Natural killer cell (primary cell): ENCODE results near the gene MEAF6. TPM values are rescaled to one million over a fixed set of nuclear protein-coding genes. Genes with fewer than 3 reads are reported as not detected.

Experiments used
- ATAC-seq, 3 donors: fragments of 150-1000 bp in 2 of 3; fragments of 200-7000 bp in 1 of 3; cut with Tn5 transposase; 1 replicate in 1 of 3; 2 replicates in 2 of 3; pipeline ENCODE4 v1.10.0; 2021; ENCODE audit warnings: mild to moderate bottlenecking in 2 of 3, moderate library complexity in 2 of 3
- DNase-seq, 2 donors: peaks; one replicate each; pipeline versions ENCODE4 v3.0.0 to v3.0.0-alpha.2; 2013 to 2021; ENCODE audit warnings: mixed read lengths in 1 of 2
- H3K27ac ChIP-seq: one replicate; pipeline ENCODE4 v1.5.1; 2013; ENCODE audit warnings: mild to moderate bottlenecking, low read length
- H3K27me3 ChIP-seq: one replicate; pipeline ENCODE4 v1.6.1; 2013; ENCODE audit warnings: low read length; ENCODE audit not compliant: control insufficient read depth, insufficient read depth
- H3K36me3 ChIP-seq: one replicate; pipeline ENCODE4 v1.6.1; 2013; ENCODE audit warnings: low read length; ENCODE audit not compliant: control insufficient read depth, insufficient read depth
- H3K4me1 ChIP-seq: one replicate; pipeline ENCODE4 v1.6.1; 2013; ENCODE audit warnings: low read length; ENCODE audit not compliant: control insufficient read depth, insufficient read depth
- H3K4me3 ChIP-seq: one replicate; pipeline ENCODE4 v1.5.1; 2013; ENCODE audit warnings: low read length
- H3K9me3 ChIP-seq: one replicate; pipeline ENCODE4 v1.6.1; 2013; ENCODE audit warnings: low read length; ENCODE audit not compliant: control insufficient read depth, insufficient read depth
- H3K27ac Mint-ChIP-seq, 2 donors: one replicate each; pipeline ENCODE4 v1.8.0; 2022; ENCODE audit warnings: mild to moderate bottlenecking in 2 of 2, mixed read lengths in 2 of 2, moderate library complexity in 1 of 2
- H3K27me3 Mint-ChIP-seq, 2 donors: one replicate each; pipeline ENCODE4 v1.8.0; 2022; ENCODE audit warnings: low read depth in 2 of 2, mixed read lengths in 2 of 2
- H3K36me3 Mint-ChIP-seq: one replicate; pipeline ENCODE4 v1.8.0; 2022; ENCODE audit warnings: mixed read lengths
- H3K4me1 Mint-ChIP-seq, 2 donors: one replicate each; pipeline ENCODE4 v1.8.0; 2022; ENCODE audit warnings: mixed read lengths in 2 of 2
- H3K4me3 Mint-ChIP-seq: one replicate; pipeline ENCODE4 v1.8.0; 2022; ENCODE audit warnings: mild to moderate bottlenecking, moderate library complexity, mixed read lengths
- H3K9me3 Mint-ChIP-seq, 2 donors: one replicate each; pipeline ENCODE4 v1.8.0; 2022; ENCODE audit warnings: mixed read lengths in 2 of 2
- WGBS: methylation state at CpG from one replicate; pipeline ENCODE4 v1.1.7; 2013; ENCODE audit warnings: missing lambda C conversion rate; ENCODE audit not compliant: insufficient coverage; 5-methylcytosine and 5-hydroxymethylcytosine counted together
- intact Hi-C: fragments of 100-400 bp; cut with micrococcal nuclease; formaldehyde crosslinking; loops from one replicate; pipeline ENCODE4 v1.14.2; 2022
- total RNA-seq, 4 donors: library from RNA; stranded (reverse); fragments of 120-200 nt in 1 of 4; gene quantifications; one replicate each; pipeline versions ENCODE4 v1.2.3 to v1.2.4, GENCODE V29; 2013 to 2022
- TF ChIP-seq, protein P1 (sequence below): fragments of 200-600 bp; IDR thresholded peaks from one replicate; pipeline ENCODE4 v1.8.0; 2022; ENCODE audit warnings: antibody characterized with exemption

MEAF6 gene
- total RNA-seq, 3 donors from 2014 or later (not counting 1 experiment from before 2014, with no cell fraction given), result 63.9 to 78.7 (median 69.0) TPM

DNA sequence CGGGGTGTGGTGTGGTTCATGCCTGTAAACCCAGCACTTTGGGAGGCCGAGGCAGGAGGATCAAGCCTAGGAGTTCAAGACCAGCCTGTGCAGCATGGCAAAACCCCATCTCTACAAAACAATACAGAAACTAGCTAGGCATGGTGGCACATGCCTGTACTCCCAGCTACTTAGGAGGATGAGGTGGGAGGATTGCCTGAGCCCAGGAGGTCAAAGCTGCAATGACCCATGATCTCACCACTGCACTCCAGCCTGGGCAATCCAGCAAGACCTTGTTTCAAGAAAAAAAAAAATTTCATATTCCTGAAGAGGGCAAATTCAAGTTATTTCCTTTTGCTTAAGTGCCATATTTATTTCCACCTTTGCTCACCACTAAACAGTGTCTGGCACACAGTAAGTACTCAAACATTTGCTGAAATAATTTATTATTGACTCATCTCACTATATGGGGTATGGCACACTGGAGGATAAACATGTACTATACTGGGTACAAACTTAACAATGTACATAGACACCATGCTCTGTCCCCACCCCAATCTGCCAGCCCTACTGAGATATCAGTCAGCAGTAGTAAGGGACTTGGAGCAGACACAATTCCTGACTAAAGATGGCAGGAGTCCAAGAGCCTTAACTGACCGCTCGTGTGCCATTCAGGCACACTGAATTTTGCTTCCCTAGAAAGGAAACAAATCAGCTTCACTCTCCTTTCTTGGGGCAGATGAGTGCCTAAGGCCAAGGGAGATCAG lies 15.5 kb downstream of the MEAF6 start:
- TF ChIP-seq, protein P1, sequence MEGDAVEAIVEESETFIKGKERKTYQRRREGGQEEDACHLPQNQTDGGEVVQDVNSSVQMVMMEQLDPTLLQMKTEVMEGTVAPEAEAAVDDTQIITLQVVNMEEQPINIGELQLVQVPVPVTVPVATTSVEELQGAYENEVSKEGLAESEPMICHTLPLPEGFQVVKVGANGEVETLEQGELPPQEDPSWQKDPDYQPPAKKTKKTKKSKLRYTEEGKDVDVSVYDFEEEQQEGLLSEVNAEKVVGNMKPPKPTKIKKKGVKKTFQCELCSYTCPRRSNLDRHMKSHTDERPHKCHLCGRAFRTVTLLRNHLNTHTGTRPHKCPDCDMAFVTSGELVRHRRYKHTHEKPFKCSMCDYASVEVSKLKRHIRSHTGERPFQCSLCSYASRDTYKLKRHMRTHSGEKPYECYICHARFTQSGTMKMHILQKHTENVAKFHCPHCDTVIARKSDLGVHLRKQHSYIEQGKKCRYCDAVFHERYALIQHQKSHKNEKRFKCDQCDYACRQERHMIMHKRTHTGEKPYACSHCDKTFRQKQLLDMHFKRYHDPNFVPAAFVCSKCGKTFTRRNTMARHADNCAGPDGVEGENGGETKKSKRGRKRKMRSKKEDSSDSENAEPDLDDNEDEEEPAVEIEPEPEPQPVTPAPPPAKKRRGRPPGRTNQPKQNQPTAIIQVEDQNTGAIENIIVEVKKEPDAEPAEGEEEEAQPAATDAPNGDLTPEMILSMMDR, result no peak
- intact Hi-C loops, result no loop called here
- peaks cover 54% of the 10 kb centered on the region for H3K36me3 ChIP-seq
- H3K4me1 ChIP-seq, result no peaks in the 10 kb centered on the region
- DNase-seq, result no peak
- H3K9me3 ChIP-seq, result no peaks in the 10 kb centered on the region
- H3K36me3 Mint-ChIP-seq, result peaks cover 21% of the 10 kb centered on the region
- no peak overlapping the region for H3K27ac ChIP-seq
- H3K27me3 Mint-ChIP-seq, result no peaks in the 10 kb centered on the region
- H3K4me3 Mint-ChIP-seq, result no peak overlapping the region
- H3K4me1 Mint-ChIP-seq, result peaks cover 0 to 8% of the 10 kb centered on the region in 2 donors
- whole genome bisulfite sequencing, result 100% methylated on average over 4 of the region's 4 CpGs
- no peak overlapping the region for H3K4me3 ChIP-seq
- no peak for ATAC-seq
- H3K27ac Mint-ChIP-seq, result no peak overlapping the region
- H3K27me3 ChIP-seq, result no peaks in the 10 kb centered on the region
- no peaks in the 10 kb centered on the region for H3K9me3 Mint-ChIP-seq

DNA sequence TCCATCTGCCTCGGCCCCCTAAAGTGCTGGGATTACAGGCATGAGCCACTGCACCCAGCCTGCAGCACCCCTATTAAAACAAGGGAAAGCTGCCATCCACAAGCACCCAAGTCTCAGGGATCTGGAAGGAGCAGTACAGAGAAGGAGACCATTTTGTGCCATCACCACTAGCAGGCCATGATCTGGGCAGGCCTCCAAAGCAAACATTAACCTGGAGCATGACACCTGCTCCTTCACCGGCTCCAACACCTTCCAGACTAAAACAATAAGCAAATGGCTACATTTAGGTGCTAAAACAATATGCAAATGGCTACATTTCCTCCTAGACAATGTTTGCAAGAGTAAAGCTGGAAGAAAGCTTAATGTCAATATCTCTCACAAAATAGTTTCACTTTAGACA lies 16.7 kb downstream of the MEAF6 start:
- H3K4me3 ChIP-seq, result no peak overlapping the region
- H3K9me3 Mint-ChIP-seq, result no peaks in the 10 kb centered on the region
- peaks cover 31% of the 10 kb centered on the region for H3K36me3 Mint-ChIP-seq
- TF ChIP-seq, protein P1, result no peak
- H3K27me3 Mint-ChIP-seq, result no peaks in the 10 kb centered on the region
- H3K9me3 ChIP-seq, result no peaks in the 10 kb centered on the region
- no peaks in the 10 kb centered on the region for H3K4me1 ChIP-seq
- DNase-seq (no peak), ATAC-seq (no peak)
- intact Hi-C loops, result no loop called here
- H3K4me3 Mint-ChIP-seq, result no peak overlapping the region
- no peak overlapping the region for H3K27ac Mint-ChIP-seq
- no peaks in the 10 kb centered on the region for H3K27me3 ChIP-seq
- peaks cover 0 to 8% of the 10 kb centered on the region in 2 donors for H3K4me1 Mint-ChIP-seq
- peaks cover 54% of the 10 kb centered on the region for H3K36me3 ChIP-seq
- 95% methylated on average over 2 of the region's 2 CpGs for WGBS
- H3K27ac ChIP-seq, result no peak overlapping the region

DNA sequence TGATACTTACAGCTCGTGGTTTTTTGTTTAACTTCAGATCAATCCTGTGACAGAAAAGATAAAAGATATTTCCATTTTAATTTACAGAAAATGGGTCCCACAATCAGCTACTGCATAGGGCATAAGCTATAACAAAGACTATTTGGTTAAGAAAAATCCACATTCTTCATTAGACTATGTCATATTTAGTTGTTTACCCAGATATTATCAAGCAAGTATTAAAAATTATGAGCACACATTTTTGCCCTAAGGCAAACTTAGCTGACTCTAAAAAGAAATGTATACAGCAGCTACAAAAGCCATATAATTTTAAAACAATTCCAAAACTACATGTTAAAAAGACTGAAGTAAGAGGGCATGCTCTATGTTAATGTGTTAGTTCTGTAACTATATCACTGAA lies 18.7 kb downstream of the MEAF6 start:
- Mint-ChIP-seq H3K4me1 (peaks cover 0 to 3% of the 10 kb centered on the region in 2 donors), H3K27ac (no peak overlapping the region), H3K27me3 (no peaks in the 10 kb centered on the region), H3K4me3 (no peak overlapping the region), H3K36me3 (peaks cover 21% of the 10 kb centered on the region), H3K9me3 (no peaks in the 10 kb centered on the region)
- WGBS, result 100% methylated on average over 1 of the region's 1 CpG
- no peak overlapping the region for H3K27ac ChIP-seq
- no peak for ATAC-seq
- no peaks in the 10 kb centered on the region for H3K27me3 ChIP-seq
- TF ChIP-seq, protein P1, result no peak
- intact Hi-C loops, result no loop called here
- H3K4me1 ChIP-seq, result no peaks in the 10 kb centered on the region
- peaks cover 50% of the 10 kb centered on the region for H3K36me3 ChIP-seq
- no peak for DNase-seq
- H3K9me3 ChIP-seq, result no peaks in the 10 kb centered on the region
- H3K4me3 ChIP-seq, result no peak overlapping the region
